B cell (primary cell): ENCODE data around the gene SLC27A5. TPM values are rescaled to one million over a fixed set of nuclear protein-coding genes. Genes with fewer than 3 reads are reported as not detected.
A peak's percentile ranks its signal among the peaks of the same experiment; 100 is the strongest.

ENCODE experiments used
- ATAC-seq: fragments of 200-7000 bp; cut with Tn5 transposase; one replicate; pipeline ENCODE4 v1.10.0; 2021; ENCODE audit warnings: low read depth, mild to moderate bottlenecking, moderate number of reproducible peaks, moderate library complexity
- CTCF ChIA-PET: fragments of 350-600 bp; sonication (Branson Sonifier 250); formaldehyde crosslinking; loops from one replicate; lab custom pipeline; 2021; ENCODE audit warnings: antibody characterized with exemption, inconsistent platforms; lab: Charles Lee
- POLR2A ChIA-PET: fragments of 350-600 bp; sonication (Branson Sonifier 250); formaldehyde crosslinking; loops from one replicate; lab custom pipeline; 2021; ENCODE audit warnings: antibody characterized with exemption; lab: Charles Lee
- DNase-seq: peaks from one replicate; pipeline ENCODE4 v3.0.0; 2013
- H2AFZ ChIP-seq: 2 replicates; pipeline ENCODE4 v1.6.1; 2012; ENCODE audit warnings: mild to moderate bottlenecking, low read depth, low read length; ENCODE audit not compliant: insufficient read depth, poor library complexity, severe bottlenecking
- H3K27ac ChIP-seq, 2 donors: 1 replicate in 1 of 2; 2 replicates in 1 of 2; pipeline ENCODE4 v1.5.1; 2012 to 2013; ENCODE audit warnings: low read length in 2 of 2, mild to moderate bottlenecking in 2 of 2, moderate library complexity in 1 of 2
- H3K27me3 ChIP-seq, 4 experiments: fragments of 200-600 bp in 1 of 4; sonication (generic) in 1 of 4; replicated peaks in 1 of 4; 1 replicate in 2 of 4; 2 replicates in 2 of 4; pipeline versions ENCODE4 v1.6.1 to v1.7.0; 2013 to 2016; ENCODE audit warnings: low read length in 3 of 4, mild to moderate bottlenecking in 2 of 4, mixed read lengths in 1 of 4, moderate library complexity in 1 of 4; ENCODE audit not compliant: insufficient read depth in 4 of 4, control insufficient read depth in 3 of 4; ENCODE audit errors: control extremely low read depth in 1 of 4
- H3K36me3 ChIP-seq, 2 experiments: replicated peaks in 1 of 2; 1 replicate in 1 of 2; 2 replicates in 1 of 2; pipeline versions ENCODE4 v1.6.1 to v1.7.1; 2013; ENCODE audit warnings: low read length in 1 of 2; ENCODE audit not compliant: insufficient read depth in 2 of 2, control insufficient read depth in 1 of 2; ENCODE audit errors: control extremely low read depth in 1 of 2, extremely low read depth in 1 of 2
- H3K4me1 ChIP-seq, 2 donors: fragments of 200-600 bp in 1 of 2; sonication (generic) in 1 of 2; 1 replicate in 1 of 2; 2 replicates in 1 of 2; pipeline versions ENCODE4 v1.5.1 to v1.6.1; 2013 to 2017; ENCODE audit warnings: low read length in 2 of 2; ENCODE audit not compliant: control insufficient read depth in 2 of 2, insufficient read depth in 2 of 2
- H3K4me2 ChIP-seq: replicated peaks from 2 replicates; pipeline ENCODE3; 2012; ENCODE audit warnings: mild to moderate bottlenecking, low read depth, low read length; ENCODE audit not compliant: poor library complexity, severe bottlenecking
- H3K4me3 ChIP-seq, 5 experiments: fragments of 200-600 bp in 1 of 5; sonication (generic) in 1 of 5; 1 replicate in 3 of 5; 2 replicates in 2 of 5; pipeline versions ENCODE4 v1.5.1 to v1.7.0; 2011 to 2016; ENCODE audit warnings: low read length in 4 of 5, mild to moderate bottlenecking in 4 of 5, low read depth in 2 of 5, control low read depth in 1 of 5, moderate library complexity in 1 of 5; ENCODE audit not compliant: insufficient read depth in 1 of 5; ENCODE audit errors: control extremely low read depth in 1 of 5, extremely low read depth in 1 of 5
- H3K79me2 ChIP-seq: fragments of 200-600 bp; sonication (generic); one replicate; pipeline ENCODE4 v1.6.0; 2016; ENCODE audit warnings: low read length; ENCODE audit not compliant: control insufficient read depth, insufficient read depth
- H3K9ac ChIP-seq: fragments of 200-600 bp; sonication (generic); 2 replicates; pipeline ENCODE4 v1.6.1; 2017; ENCODE audit warnings: mild to moderate bottlenecking, low read length, moderate library complexity
- H3K9me3 ChIP-seq, 3 donors: one replicate each; pipeline versions ENCODE4 v1.6.1 to v1.7.1; 2013; ENCODE audit warnings: low read length in 2 of 3; ENCODE audit not compliant: control insufficient read depth in 2 of 3, insufficient read depth in 1 of 3; ENCODE audit errors: control extremely low read depth in 1 of 3
- H4K20me1 ChIP-seq: 2 replicates; pipeline ENCODE4 v1.6.0; 2012; ENCODE audit warnings: mild to moderate bottlenecking, low read length; ENCODE audit not compliant: insufficient read depth, control insufficient read depth, poor library complexity, severe bottlenecking
- H3K27ac Mint-ChIP-seq: one replicate; pipeline ENCODE4 v1.8.0; 2021; ENCODE audit warnings: mixed read lengths
- H3K27me3 Mint-ChIP-seq: one replicate; pipeline ENCODE4 v1.8.0; 2021; ENCODE audit warnings: mixed read lengths
- H3K4me1 Mint-ChIP-seq: one replicate; pipeline ENCODE4 v1.8.0; 2021; ENCODE audit warnings: mixed read lengths
- H3K4me3 Mint-ChIP-seq: one replicate; pipeline ENCODE4 v1.8.0; 2021; ENCODE audit warnings: mixed read lengths
- H3K9me3 Mint-ChIP-seq: one replicate; pipeline ENCODE4 v1.8.0; 2022; ENCODE audit warnings: mixed read lengths; ENCODE audit not compliant: insufficient read depth
- EZH2 ChIP-seq: IDR thresholded peaks from 2 replicates; pipeline ENCODE4 v1.6.1; 2012; ENCODE audit warnings: borderline replicate concordance, low read depth, mild to moderate bottlenecking, moderate library complexity, low read length; ENCODE audit not compliant: insufficient read depth, poor library complexity, severe bottlenecking
- WGBS: methylation state at CpG from one replicate; pipeline ENCODE4 v1.1.5; 2013; ENCODE audit warnings: missing lambda C conversion rate; ENCODE audit not compliant: insufficient coverage; 5-methylcytosine and 5-hydroxymethylcytosine counted together
- intact Hi-C: fragments of 100-400 bp; cut with micrococcal nuclease; formaldehyde crosslinking; loops from one replicate; pipeline ENCODE4 v1.10.0; 2022
- polyA plus RNA-seq: library from polyadenylated mRNA; depleted of rRNA; stranded (reverse); fragments of >200 nt; gene quantifications from 2 replicates; pipeline ENCODE4 v1.2.3, GENCODE V29; 2012
- total RNA-seq, 2 donors: library from RNA; stranded (reverse); fragments of 120-200 nt in 1 of 2; gene quantifications; 1 replicate in 1 of 2; 2 replicates in 1 of 2; pipeline versions ENCODE4 v1.2.3 to v1.2.4, GENCODE V29; 2013 to 2022
- TF ChIP-seq, protein P1 (sequence below): fragments of 200-600 bp; IDR thresholded peaks from one replicate; pipeline ENCODE4 v1.8.0; 2022; ENCODE audit warnings: antibody characterized with exemption, mild to moderate bottlenecking

The SLC27A5 gene
- total and polyA plus RNA-seq, 2 donors (not counting 1 experiment from before 2014, with no cell fraction given), result 8.9 to 11.8 TPM

DNA sequence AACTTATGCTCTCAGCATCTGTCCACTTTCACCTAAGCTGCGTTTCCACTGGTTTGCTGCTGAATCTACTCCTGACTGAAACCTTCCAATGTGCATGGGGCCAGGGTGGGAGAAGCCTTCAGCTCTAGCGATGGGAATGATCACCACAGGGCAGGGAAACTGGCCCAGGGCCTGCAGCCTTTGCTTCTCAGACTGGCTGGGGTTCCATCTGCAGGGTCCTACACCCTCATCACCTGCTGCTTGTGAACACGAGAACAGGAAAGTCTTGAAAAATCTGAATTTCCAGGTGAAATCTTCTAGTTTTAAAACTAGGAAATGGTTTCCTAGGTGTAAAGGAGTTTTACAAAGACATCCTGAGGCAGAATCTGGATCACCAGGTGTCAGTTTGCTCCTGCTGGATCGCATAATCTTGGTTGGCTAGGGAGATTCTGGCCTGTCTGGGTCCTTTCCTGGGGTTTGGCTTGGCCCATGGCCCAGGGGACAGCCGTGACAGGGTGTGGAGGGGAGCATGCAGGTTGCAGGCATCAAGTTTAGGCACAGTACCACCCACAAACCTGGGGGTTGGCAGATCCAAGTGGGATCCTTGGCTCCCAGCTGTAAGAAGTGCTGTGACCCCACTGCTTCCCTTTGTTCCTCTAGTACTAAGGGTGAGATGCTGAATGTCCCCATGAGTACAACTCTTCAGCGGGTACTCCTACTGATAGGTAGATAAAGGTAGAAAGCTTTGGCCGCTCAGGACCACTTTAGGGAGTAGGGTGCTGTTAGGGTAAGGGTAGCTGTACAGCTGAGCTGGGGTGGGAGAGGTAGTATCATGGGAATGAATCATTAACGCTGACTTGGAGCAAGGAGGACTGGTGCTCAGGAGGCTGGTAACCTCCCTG is 48.5 kb upstream of the SLC27A5 start:
- H3K4me3 Mint-ChIP-seq, result peak overlapping the region; percentile 96
- WGBS, result 87% methylated on average over 7 of the region's 8 CpGs
- TF ChIP-seq, protein P1, sequence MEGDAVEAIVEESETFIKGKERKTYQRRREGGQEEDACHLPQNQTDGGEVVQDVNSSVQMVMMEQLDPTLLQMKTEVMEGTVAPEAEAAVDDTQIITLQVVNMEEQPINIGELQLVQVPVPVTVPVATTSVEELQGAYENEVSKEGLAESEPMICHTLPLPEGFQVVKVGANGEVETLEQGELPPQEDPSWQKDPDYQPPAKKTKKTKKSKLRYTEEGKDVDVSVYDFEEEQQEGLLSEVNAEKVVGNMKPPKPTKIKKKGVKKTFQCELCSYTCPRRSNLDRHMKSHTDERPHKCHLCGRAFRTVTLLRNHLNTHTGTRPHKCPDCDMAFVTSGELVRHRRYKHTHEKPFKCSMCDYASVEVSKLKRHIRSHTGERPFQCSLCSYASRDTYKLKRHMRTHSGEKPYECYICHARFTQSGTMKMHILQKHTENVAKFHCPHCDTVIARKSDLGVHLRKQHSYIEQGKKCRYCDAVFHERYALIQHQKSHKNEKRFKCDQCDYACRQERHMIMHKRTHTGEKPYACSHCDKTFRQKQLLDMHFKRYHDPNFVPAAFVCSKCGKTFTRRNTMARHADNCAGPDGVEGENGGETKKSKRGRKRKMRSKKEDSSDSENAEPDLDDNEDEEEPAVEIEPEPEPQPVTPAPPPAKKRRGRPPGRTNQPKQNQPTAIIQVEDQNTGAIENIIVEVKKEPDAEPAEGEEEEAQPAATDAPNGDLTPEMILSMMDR, result no peak
- no peak for TF ChIP-seq EZH2
- DNase-seq (no peak), ATAC-seq (no peak)
- Histone ChIP-seq H3K9me3 (peaks cover 0 to 9% (median 0%) of the 10 kb centered on the region in 3 donors), H3K36me3 (peaks cover 4 to 12% of the 10 kb centered on the region in 2 experiments), H3K27ac (peak overlapping the region; percentile 74 to 98), H4K20me1 (peaks cover 16% of the 10 kb centered on the region), H3K4me2 (peak overlapping the region; percentile 97), H3K4me1 (peaks cover 40 to 59% of the 10 kb centered on the region in 2 donors), H2AFZ (peak overlapping the region; percentile 89), H3K27me3 (no peaks in the 10 kb centered on the region), H3K4me3 (peak overlapping the region in 3 of 5 experiments; percentile 84 to 95 (median 93)), H3K9ac (peak overlapping the region; percentile 90), H3K79me2 (peaks cover 28% of the 10 kb centered on the region)
- peaks cover 73% of the 10 kb centered on the region for H3K4me1 Mint-ChIP-seq
- POLR2A ChIA-PET, result interaction anchor here (0.6 to 3.5 kb wide), 4 partner anchors 12 to 40 kb away, joined by 3 to 23 read pairs (median 8); partner anchors contain the start of genes MZF1 and ZBTB45
- CTCF ChIA-PET, result interaction anchor here (0.5 to 3.3 kb wide), 4 partner anchors 12 to 644 kb away, joined by 3 to 10 read pairs (median 6); partner anchors contain the start of genes MZF1, ZBTB45 and ZNF417
- intact Hi-C loops, result no loop called here
- no peaks in the 10 kb centered on the region for H3K27me3 Mint-ChIP-seq
- H3K27ac Mint-ChIP-seq, result peak overlapping the region; percentile 98
- H3K9me3 Mint-ChIP-seq, result no peaks in the 10 kb centered on the region
